Stimulated activated naive CD8-positive, alpha-beta T cell treated with anti-CD3 and anti-CD28 coated beads, Interleukin-15, Interleukin-2, amounts not matched to agents 100 ng/mL and 50 ng/mL, for 24 hours (primary cell): Measurements from ENCODE around the gene CST7.
"Not testable (repeated sequence)": the region's sequence is repeated elsewhere in the genome, so short reads cannot be mapped to it uniquely, and the experiment has no call there.

Experiments
- H3K27ac Mint-ChIP-seq: one replicate; pipeline ENCODE4 v1.8.0; 2021; ENCODE audit warnings: mild to moderate bottlenecking, mixed read lengths
- H3K27me3 Mint-ChIP-seq: one replicate; pipeline ENCODE4 v1.8.0; 2021; ENCODE audit warnings: mixed read lengths
- H3K36me3 Mint-ChIP-seq: one replicate; pipeline ENCODE4 v1.8.0; 2021; ENCODE audit warnings: low read depth, mixed read lengths
- H3K4me1 Mint-ChIP-seq: one replicate; pipeline ENCODE4 v1.8.0; 2021; ENCODE audit warnings: low read depth, mixed read lengths
- H3K4me3 Mint-ChIP-seq: one replicate; pipeline ENCODE4 v1.8.0; 2021; ENCODE audit warnings: mild to moderate bottlenecking, mixed read lengths
- H3K9me3 Mint-ChIP-seq: one replicate; pipeline ENCODE4 v1.8.0; 2021; ENCODE audit warnings: mixed read lengths

The CST7 gene

GRCh38 chr20:24991897-24992486 lies 42.9 kb downstream of the CST7 start:
- Mint-ChIP-seq H3K36me3 (peaks cover 21% of the 10 kb centered on the region), H3K27me3 (no peaks in the 10 kb centered on the region), H3K4me3 (peak overlapping the region; percentile 97), H3K9me3 (no peaks in the 10 kb centered on the region), H3K4me1 (peaks cover 75% of the 10 kb centered on the region), H3K27ac (peak overlapping the region; percentile 93)

GRCh38 chr20:24992487-24993205 lies 43.6 kb downstream of the CST7 start, which contains the start of gene APMAP:
APMAP (minus strand) TSS chr20:24992751; CDS start chr20:24992688, 63 bp downstream.
- Mint-ChIP-seq H3K9me3 (no peaks in the 10 kb centered on the region), H3K27ac (peak within 1 kb of the TSS; percentile 93), H3K4me1 (peaks cover 68% of the 10 kb centered on the region), H3K36me3 (peaks cover 21% of the 10 kb centered on the region), H3K4me3 (peak within 1 kb of the TSS; percentile 97), H3K27me3 (no peaks in the 10 kb centered on the region)

GRCh38 chr20:24993337-24994185 lies 44.5 kb downstream of the CST7 start:
- Mint-ChIP-seq H3K36me3 (peaks cover 19% of the 10 kb centered on the region), H3K27ac (peak overlapping the region; percentile 93), H3K27me3 (no peaks in the 10 kb centered on the region), H3K4me3 (peak overlapping the region; percentile 97), H3K4me1 (peaks cover 59% of the 10 kb centered on the region), H3K9me3 (no peaks in the 10 kb centered on the region)

GRCh38 chr20:24994186-24994465 lies 45.1 kb downstream of the CST7 start:
- peaks cover 53% of the 10 kb centered on the region for H3K4me1 Mint-ChIP-seq
- H3K9me3 Mint-ChIP-seq: no peaks in the 10 kb centered on the region
- H3K4me3 Mint-ChIP-seq: peak overlapping the region; percentile 45
- no peaks in the 10 kb centered on the region for H3K27me3 Mint-ChIP-seq
- H3K27ac Mint-ChIP-seq: peak overlapping the region; percentile 32
- H3K36me3 Mint-ChIP-seq: peaks cover 13% of the 10 kb centered on the region

- no peak overlapping the region for H3K27ac Mint-ChIP-seq
- H3K27me3 Mint-ChIP-seq: no peaks in the 10 kb centered on the region
- peaks cover 47% of the 10 kb centered on the region for H3K4me1 Mint-ChIP-seq
Observed at GRCh38 chr20:24994470-24995368, 45.6 kb downstream of the CST7 start.

GRCh38 chr20:24995741-24996448 lies 46.8 kb downstream of the CST7 start:
- peaks cover 44% of the 10 kb centered on the region for H3K4me1 Mint-ChIP-seq
- H3K4me3 Mint-ChIP-seq: no peak overlapping the region
- H3K27ac Mint-ChIP-seq: no peak overlapping the region
- H3K9me3 Mint-ChIP-seq: no peaks in the 10 kb centered on the region
- no peaks in the 10 kb centered on the region for H3K27me3 Mint-ChIP-seq
- H3K36me3 Mint-ChIP-seq: no peaks in the 10 kb centered on the region

More at GRCh38 chr20:24994470-24995368, 45.6 kb downstream of the CST7 start:
- Mint-ChIP-seq H3K36me3 (peaks cover 9% of the 10 kb centered on the region), H3K4me3 (no peak overlapping the region), H3K9me3 (no peaks in the 10 kb centered on the region)

- Mint-ChIP-seq H3K27me3 (no peaks in the 10 kb centered on the region), H3K4me3 (no peak overlapping the region), H3K9me3 (no peaks in the 10 kb centered on the region), H3K36me3 (no peaks in the 10 kb centered on the region), H3K27ac (no peak overlapping the region), H3K4me1 (peaks cover 36% of the 10 kb centered on the region)
Observed at GRCh38 chr20:24996449-24997377, 47.6 kb downstream of the CST7 start.

GRCh38 chr20:24998121-24998520 lies 49.1 kb downstream of the CST7 start:
- Mint-ChIP-seq H3K4me3 (no peak overlapping the region), H3K27me3 (no peaks in the 10 kb centered on the region), H3K36me3 (peaks cover 6% of the 10 kb centered on the region), H3K4me1 (peaks cover 32% of the 10 kb centered on the region), H3K27ac (no peak overlapping the region), H3K9me3 (no peaks in the 10 kb centered on the region)

- H3K9me3 Mint-ChIP-seq: no peaks in the 10 kb centered on the region
- no peak overlapping the region for H3K4me3 Mint-ChIP-seq
- H3K27ac Mint-ChIP-seq: no peak overlapping the region
- H3K27me3 Mint-ChIP-seq: no peaks in the 10 kb centered on the region
- peaks cover 25% of the 10 kb centered on the region for H3K4me1 Mint-ChIP-seq
- peaks cover 6% of the 10 kb centered on the region for H3K36me3 Mint-ChIP-seq
Observed at GRCh38 chr20:24998631-24999445, 49.8 kb downstream of the CST7 start.

GRCh38 chr20:24999568-24999967 lies 50.5 kb downstream of the CST7 start:
- Mint-ChIP-seq H3K4me1 (peaks cover 18% of the 10 kb centered on the region), H3K27me3 (no peaks in the 10 kb centered on the region), H3K27ac (no peak overlapping the region), H3K36me3 (peaks cover 6% of the 10 kb centered on the region), H3K9me3 (no peaks in the 10 kb centered on the region), H3K4me3 (no peak overlapping the region)

- Mint-ChIP-seq H3K36me3 (peaks cover 6% of the 10 kb centered on the region), H3K27ac (peak overlapping the region; percentile 33), H3K27me3 (no peaks in the 10 kb centered on the region)
Observed at GRCh38 chr20:25000268-25000801, 51.3 kb downstream of the CST7 start.

GRCh38 chr20:25001323-25001722 lies 52.3 kb downstream of the CST7 start:
- H3K9me3 Mint-ChIP-seq, H3K27me3 Mint-ChIP-seq, H3K27ac Mint-ChIP-seq, H3K36me3 Mint-ChIP-seq, H3K4me3 Mint-ChIP-seq: not testable (repeated sequence)
- H3K4me1 Mint-ChIP-seq: peaks cover 10% of the 10 kb centered on the region

More at GRCh38 chr20:25000268-25000801, 51.3 kb downstream of the CST7 start:
- Mint-ChIP-seq H3K9me3 (no peaks in the 10 kb centered on the region), H3K4me1 (peaks cover 10% of the 10 kb centered on the region), H3K4me3 (no peak overlapping the region)
